ENCODE measurements around the gene OPHN1. TPM values are rescaled to one million over a fixed set of nuclear protein-coding genes. Genes with fewer than 3 reads are reported as not detected.
"Not testable (repeated sequence)": the region's sequence is repeated elsewhere in the genome, so short reads cannot be mapped to it uniquely, and the experiment has no call there.

Gene OPHN1
- total RNA-seq, 1 donor from 2014 or later, result 1.6 TPM

- no peak for ATAC-seq
- DNase-seq (ENCODE audit: low spot score), result no peak
These were observed 10.8 kb downstream of the OPHN1 start for GRCh38 chrX:68422478-68422877.

GRCh38 chrX:68421636-68422035 lies 11.7 kb downstream of the OPHN1 start:
- ATAC-seq (no peak), DNase-seq (ENCODE audit: low spot score) (no peak)

- no peak for ATAC-seq
These were observed 12.7 kb downstream of the OPHN1 start for GRCh38 chrX:68420559-68420958.

GRCh38 chrX:68419975-68420374 lies 13.3 kb downstream of the OPHN1 start:
- no peak for DNase-seq (ENCODE audit: low spot score)
- ATAC-seq, result no peak

More at GRCh38 chrX:68420559-68420958, 12.7 kb downstream of the OPHN1 start:
- no peak for DNase-seq (ENCODE audit: low spot score)

- ATAC-seq (no peak), DNase-seq (ENCODE audit: low spot score) (no peak)
These were observed 15.6 kb downstream of the OPHN1 start for GRCh38 chrX:68417651-68418050.

- no peak for DNase-seq (ENCODE audit: low spot score)
- ATAC-seq, result no peak
These were observed 16.7 kb downstream of the OPHN1 start for GRCh38 chrX:68416592-68416991.

GRCh38 chrX:68415316-68415715 lies 18.0 kb downstream of the OPHN1 start:
- ATAC-seq, result no peak
- no peak for DNase-seq (ENCODE audit: low spot score)

GRCh38 chrX:68413254-68413653 lies 20.0 kb downstream of the OPHN1 start:
- DNase-seq (ENCODE audit: low spot score) (no peak), ATAC-seq (no peak)

GRCh38 chrX:68411729-68412128 lies 21.6 kb downstream of the OPHN1 start:
- no peak for ATAC-seq
- DNase-seq (ENCODE audit: low spot score), result no peak

- ATAC-seq (no peak), DNase-seq (ENCODE audit: low spot score) (no peak)
These were observed 24.1 kb downstream of the OPHN1 start for GRCh38 chrX:68409194-68409593.

GRCh38 chrX:68403522-68403921 lies 29.8 kb downstream of the OPHN1 start:
- ATAC-seq, result no peak
- no peak for DNase-seq (ENCODE audit: low spot score)

GRCh38 chrX:68403038-68403437 lies 30.3 kb downstream of the OPHN1 start:
- ATAC-seq, result no peak
- DNase-seq (ENCODE audit: low spot score), result no peak

- DNase-seq (ENCODE audit: low spot score) (no peak), ATAC-seq (no peak)
These were observed 31.2 kb downstream of the OPHN1 start for GRCh38 chrX:68402094-68402493.

GRCh38 chrX:68398291-68398690 lies 35.0 kb downstream of the OPHN1 start:
- ATAC-seq (no peak), DNase-seq (ENCODE audit: low spot score) (no peak)

- ATAC-seq (no peak), DNase-seq (ENCODE audit: low spot score) (no peak)
These were observed 36.3 kb downstream of the OPHN1 start for GRCh38 chrX:68396953-68397352.

- not testable (repeated sequence) for ATAC-seq
These were observed 43.8 kb downstream of the OPHN1 start for GRCh38 chrX:68389419-68389960.

GRCh38 chrX:68387776-68388175 lies 45.5 kb downstream of the OPHN1 start:
- ATAC-seq (no peak), DNase-seq (ENCODE audit: low spot score) (no peak)

More at GRCh38 chrX:68389419-68389960, 43.8 kb downstream of the OPHN1 start:
- DNase-seq (ENCODE audit: low spot score), result not testable (repeated sequence)

GRCh38 chrX:68383540-68383939 lies 49.8 kb downstream of the OPHN1 start:
- ATAC-seq (no peak), DNase-seq (ENCODE audit: low spot score) (no peak)

- not testable (repeated sequence) for DNase-seq (ENCODE audit: low spot score); ATAC-seq
These were observed 55.7 kb downstream of the OPHN1 start for GRCh38 chrX:68377579-68377978.

- ATAC-seq, result no peak
These were observed 56.9 kb downstream of the OPHN1 start for GRCh38 chrX:68376373-68376772.

GRCh38 chrX:68375803-68376202 lies 57.5 kb downstream of the OPHN1 start:
- no peak for DNase-seq (ENCODE audit: low spot score)
- no peak for ATAC-seq

More at GRCh38 chrX:68376373-68376772, 56.9 kb downstream of the OPHN1 start:
- no peak for DNase-seq (ENCODE audit: low spot score)

- no peak for ATAC-seq
These were observed 60.6 kb downstream of the OPHN1 start for GRCh38 chrX:68372665-68373064.

GRCh38 chrX:68369559-68369958 lies 63.7 kb downstream of the OPHN1 start:
- DNase-seq (ENCODE audit: low spot score) (no peak), ATAC-seq (no peak)

More at GRCh38 chrX:68372665-68373064, 60.6 kb downstream of the OPHN1 start:
- DNase-seq (ENCODE audit: low spot score), result no peak

Measured in left lobe of liver (tissue), 2 donors.